Esophagus squamous epithelium (tissue), 4 donors: ENCODE measurements around the gene CEP135.

Experiments used
- POLR2A ChIP-seq, 4 donors: fragments of 450-650 bp; IDR thresholded peaks; one replicate each; pipeline ENCODE4 v1.6.1; 2017; ENCODE audit warnings: antibody characterized with exemption in 4 of 4, mild to moderate bottlenecking in 4 of 4, moderate library complexity in 3 of 4
- TF ChIP-seq, protein P1 (sequence below), 6 experiments: fragments of 450-650 bp in 4 of 6; fragments of 200-600 bp in 2 of 6; sonication (generic) in 2 of 6; IDR thresholded peaks; one replicate each; pipeline ENCODE4 v1.5.1; 2016 to 2019; ENCODE audit warnings: antibody characterized with exemption in 6 of 6, mild to moderate bottlenecking in 4 of 6, moderate library complexity in 4 of 6

DNA sequence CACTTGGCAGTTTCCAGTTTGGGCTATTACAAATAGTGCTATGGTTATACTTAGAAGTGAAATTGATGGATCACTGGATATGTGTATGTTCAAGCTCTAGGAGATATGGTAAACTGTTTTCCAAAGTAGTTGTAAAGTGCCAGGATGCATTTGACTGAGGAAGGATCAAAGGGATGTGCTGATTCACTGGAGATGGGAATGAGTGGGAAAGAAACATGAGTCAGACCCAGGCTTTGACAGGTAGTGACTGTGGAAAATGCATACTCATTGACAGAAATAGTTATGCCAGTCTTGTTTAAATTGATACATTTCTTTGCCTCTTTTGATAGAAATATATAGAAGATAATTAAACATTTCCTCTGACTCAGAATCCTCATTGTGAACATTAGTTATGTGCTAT is 77.9 kb downstream of the CEP135 start:
- TF ChIP-seq, protein P1, sequence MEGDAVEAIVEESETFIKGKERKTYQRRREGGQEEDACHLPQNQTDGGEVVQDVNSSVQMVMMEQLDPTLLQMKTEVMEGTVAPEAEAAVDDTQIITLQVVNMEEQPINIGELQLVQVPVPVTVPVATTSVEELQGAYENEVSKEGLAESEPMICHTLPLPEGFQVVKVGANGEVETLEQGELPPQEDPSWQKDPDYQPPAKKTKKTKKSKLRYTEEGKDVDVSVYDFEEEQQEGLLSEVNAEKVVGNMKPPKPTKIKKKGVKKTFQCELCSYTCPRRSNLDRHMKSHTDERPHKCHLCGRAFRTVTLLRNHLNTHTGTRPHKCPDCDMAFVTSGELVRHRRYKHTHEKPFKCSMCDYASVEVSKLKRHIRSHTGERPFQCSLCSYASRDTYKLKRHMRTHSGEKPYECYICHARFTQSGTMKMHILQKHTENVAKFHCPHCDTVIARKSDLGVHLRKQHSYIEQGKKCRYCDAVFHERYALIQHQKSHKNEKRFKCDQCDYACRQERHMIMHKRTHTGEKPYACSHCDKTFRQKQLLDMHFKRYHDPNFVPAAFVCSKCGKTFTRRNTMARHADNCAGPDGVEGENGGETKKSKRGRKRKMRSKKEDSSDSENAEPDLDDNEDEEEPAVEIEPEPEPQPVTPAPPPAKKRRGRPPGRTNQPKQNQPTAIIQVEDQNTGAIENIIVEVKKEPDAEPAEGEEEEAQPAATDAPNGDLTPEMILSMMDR (IDR thresholded peaks at IDR 0.05): no peak
- TF ChIP-seq POLR2A (IDR thresholded peaks at IDR 0.05): no peak
